H9 (cell line): ENCODE results near the gene S100A6. TPM values are rescaled to one million over a fixed set of nuclear protein-coding genes. Genes with fewer than 3 reads are reported as not detected.

Experiments used
- DNase-seq: peaks from one replicate; pipeline ENCODE4 v3.0.0-alpha.2; 2017
- H2AFZ ChIP-seq: one replicate; pipeline ENCODE4 v1.6.1; 2013; ENCODE audit warnings: mild to moderate bottlenecking, low read length, control low read depth, moderate library complexity
- H2AK5ac ChIP-seq: 2 replicates; pipeline ENCODE4 v1.6.1; 2013; ENCODE audit warnings: low read length, control low read depth, mixed read lengths; ENCODE audit not compliant: insufficient read length
- H2BK120ac ChIP-seq: one replicate; pipeline ENCODE4 v1.6.1; 2013; ENCODE audit warnings: low read depth, mild to moderate bottlenecking, low read length, control low read depth, inconsistent platforms; ENCODE audit not compliant: poor library complexity, severe bottlenecking
- H2BK12ac ChIP-seq: 2 replicates; pipeline ENCODE4 v1.6.1; 2013; ENCODE audit warnings: low read length, control low read depth, mixed read lengths, low read depth; ENCODE audit not compliant: insufficient read length
- H2BK15ac ChIP-seq: 2 replicates; pipeline ENCODE4 v1.6.1; 2013; ENCODE audit warnings: low read depth, low read length, control low read depth
- H2BK20ac ChIP-seq: one replicate; pipeline ENCODE4 v1.6.1; 2013; ENCODE audit warnings: low read depth, mild to moderate bottlenecking, low read length, control low read depth, inconsistent platforms; ENCODE audit not compliant: poor library complexity, severe bottlenecking
- H2BK5ac ChIP-seq: 2 replicates; pipeline ENCODE4 v1.6.1; 2013; ENCODE audit warnings: low read length, control low read depth, mixed read lengths; ENCODE audit not compliant: insufficient read length
- H3K14ac ChIP-seq: 2 replicates; pipeline ENCODE4 v1.6.1; 2013; ENCODE audit warnings: low read length, control low read depth; ENCODE audit not compliant: insufficient read depth
- H3K18ac ChIP-seq: 2 replicates; pipeline ENCODE4 v1.6.1; 2013; ENCODE audit warnings: low read depth, mild to moderate bottlenecking, mixed read lengths, low read length, control low read depth; ENCODE audit not compliant: insufficient read length
- H3K23ac ChIP-seq: 2 replicates; pipeline ENCODE4 v1.6.1; 2013; ENCODE audit warnings: low read length, control low read depth, mixed read lengths, low read depth; ENCODE audit not compliant: insufficient read length
- H3K23me2 ChIP-seq: 2 replicates; pipeline ENCODE4 v1.6.1; 2013; ENCODE audit warnings: low read depth, mild to moderate bottlenecking, mixed read lengths, low read length, control low read depth; ENCODE audit not compliant: insufficient read length, poor library complexity, severe bottlenecking
- H3K27ac ChIP-seq: 2 replicates; pipeline ENCODE4 v1.5.1; 2013; ENCODE audit warnings: low read length, control low read depth, mixed read lengths, low read depth; ENCODE audit not compliant: insufficient read length
- H3K27me3 ChIP-seq: 2 replicates; pipeline ENCODE4 v1.6.1; 2013; ENCODE audit warnings: low read length, control low read depth, inconsistent platforms; ENCODE audit not compliant: insufficient read depth
- H3K4ac ChIP-seq: 2 replicates; pipeline ENCODE4 v1.6.1; 2013; ENCODE audit warnings: low read depth, mild to moderate bottlenecking, control low read depth, inconsistent platforms, low read length, moderate library complexity
- H3K4me1 ChIP-seq: 2 replicates; pipeline ENCODE4 v1.6.1; 2013; ENCODE audit warnings: low read length, control low read depth, inconsistent platforms; ENCODE audit not compliant: insufficient read depth
- H3K4me2 ChIP-seq: 2 replicates; pipeline ENCODE4 v1.6.1; 2013; ENCODE audit warnings: low read length, control low read depth, mixed read lengths; ENCODE audit not compliant: insufficient read length, insufficient read depth
- H3K56ac ChIP-seq: 2 replicates; pipeline ENCODE4 v1.6.1; 2013; ENCODE audit warnings: low read depth, mild to moderate bottlenecking, mixed read lengths, low read length, control low read depth; ENCODE audit not compliant: insufficient read length
- H3K79me1 ChIP-seq: 2 replicates; pipeline ENCODE4 v1.6.1; 2013; ENCODE audit warnings: low read depth, mild to moderate bottlenecking, moderate library complexity, low read length, control low read depth, inconsistent platforms; ENCODE audit not compliant: insufficient read depth, poor library complexity, severe bottlenecking
- H3K79me2 ChIP-seq: 2 replicates; pipeline ENCODE4 v1.6.1; 2013; ENCODE audit warnings: low read length, control low read depth, inconsistent platforms; ENCODE audit not compliant: insufficient read depth
- H3K9ac ChIP-seq: 2 replicates; pipeline ENCODE4 v1.6.1; 2013; ENCODE audit warnings: low read length, control low read depth, mixed read lengths; ENCODE audit not compliant: insufficient read length; ENCODE audit errors: extremely low read depth
- H3K9me3 ChIP-seq: one replicate; pipeline ENCODE4 v1.6.1; 2013; ENCODE audit warnings: low read depth, low read length, inconsistent platforms; ENCODE audit not compliant: control insufficient read depth
- H3T11ph ChIP-seq: one replicate; pipeline ENCODE4 v1.6.1; 2013; ENCODE audit warnings: mild to moderate bottlenecking, low read length, control low read depth, inconsistent platforms
- H4K20me1 ChIP-seq: one replicate; pipeline ENCODE4 v1.6.1; 2013; ENCODE audit not compliant: control insufficient read depth, insufficient read length, insufficient read depth
- H4K5ac ChIP-seq: 2 replicates; pipeline ENCODE4 v1.6.1; 2013; ENCODE audit warnings: low read depth, mild to moderate bottlenecking, mixed read lengths, low read length, control low read depth; ENCODE audit not compliant: insufficient read length
- H4K8ac ChIP-seq: replicated peaks from 2 replicates; pipeline ENCODE4 v1.6.1; 2013; ENCODE audit warnings: low read length, control low read depth, mixed read lengths, low read depth; ENCODE audit not compliant: insufficient read length
- H4K91ac ChIP-seq: 2 replicates; pipeline ENCODE4 v1.6.1; 2013; ENCODE audit warnings: low read depth, mild to moderate bottlenecking, moderate library complexity, mixed read lengths, low read length, control low read depth; ENCODE audit not compliant: insufficient read length
- H3K27ac Mint-ChIP-seq, 3 experiments: 2 replicates in 2 of 3; 3 replicates in 1 of 3; pipeline ENCODE4 v1.8.0; 2020 to 2021; ENCODE audit warnings: mixed read lengths in 3 of 3, mild to moderate bottlenecking in 1 of 3, moderate library complexity in 1 of 3
- H3K27me3 Mint-ChIP-seq: 2 replicates; pipeline ENCODE4 v1.8.0; 2021; ENCODE audit warnings: low read depth, mild to moderate bottlenecking, moderate library complexity, mixed read lengths
- H3K36me3 Mint-ChIP-seq, 3 experiments: 2 replicates in 2 of 3; 3 replicates in 1 of 3; pipeline ENCODE4 v1.8.0; 2020 to 2021; ENCODE audit warnings: low read depth in 3 of 3, mixed read lengths in 3 of 3; ENCODE audit not compliant: insufficient read depth in 1 of 3
- H3K4me1 Mint-ChIP-seq, 2 experiments: 2 replicates each; pipeline ENCODE4 v1.8.0; 2020; ENCODE audit warnings: mixed read lengths in 2 of 2
- H3K4me3 Mint-ChIP-seq, 2 experiments: 2 replicates in 1 of 2; 3 replicates in 1 of 2; pipeline ENCODE4 v1.8.0; 2020 to 2021; ENCODE audit warnings: mild to moderate bottlenecking in 2 of 2, mixed read lengths in 2 of 2, moderate library complexity in 1 of 2
- H3K9me3 Mint-ChIP-seq, 2 experiments: 2 replicates in 1 of 2; 3 replicates in 1 of 2; pipeline ENCODE4 v1.8.0; 2020; ENCODE audit warnings: mild to moderate bottlenecking in 2 of 2, mixed read lengths in 2 of 2, moderate library complexity in 1 of 2
- CTCF ChIP-seq: fragments of 200-600 bp; sonication (generic); conservative IDR thresholded peaks from 3 replicates; pipeline ENCODE4 v1.8.0; 2021; ENCODE audit warnings: antibody characterized with exemption, mild to moderate bottlenecking
- WGBS: extraction: QIAGEN DNeasy Blood & Tissue Kit; methylation state at CpG from one replicate; pipeline ENCODE4 v1.1.7; 2013; ENCODE audit warnings: missing lambda C conversion rate, low lambda C conversion rate, mixed read lengths; ENCODE audit not compliant: insufficient read length; ENCODE audit errors: extremely low coverage; 5-methylcytosine and 5-hydroxymethylcytosine counted together
- total RNA-seq: library from RNA; stranded (reverse); gene quantifications from 2 replicates; pipeline ENCODE4 v1.2.1, GENCODE V29; 2021

The S100A6 gene
- total RNA-seq, 1 experiment from 2014 or later = not detected

GRCh38 chr1:153553096-153553495 is 17.3 kb upstream of the S100A6 start:
- Histone ChIP-seq H4K20me1 (no peaks in the 10 kb centered on the region), H3K79me1 (no peaks in the 10 kb centered on the region), H3K4ac (no peak overlapping the region), H3K27me3 (no peaks in the 10 kb centered on the region), H2BK5ac (no peak overlapping the region), H2BK20ac (no peak overlapping the region), H3T11ph (no peak overlapping the region), H2BK15ac (no peak overlapping the region), H3K18ac (no peak overlapping the region), H3K56ac (no peak overlapping the region), H2BK12ac (no peak overlapping the region), H2AK5ac (no peak overlapping the region), H2AFZ (no peak overlapping the region), H4K91ac (no peak overlapping the region), H3K14ac (no peak overlapping the region), H3K9ac (no peak overlapping the region), H3K4me2 (no peak overlapping the region), H4K5ac (no peak overlapping the region), H3K23ac (no peak overlapping the region), H2BK120ac (no peak overlapping the region), H3K27ac (no peak overlapping the region), H3K23me2 (no peaks in the 10 kb centered on the region), H3K4me1 (no peaks in the 10 kb centered on the region), H3K79me2 (no peaks in the 10 kb centered on the region), H3K9me3 (no peaks in the 10 kb centered on the region), H4K8ac (no peak overlapping the region)
- no peak overlapping the region for H3K4me3 Mint-ChIP-seq
- H3K4me1 Mint-ChIP-seq = peaks cover 23 to 35% of the 10 kb centered on the region in 2 experiments
- no peak for TF ChIP-seq CTCF
- DNase-seq = peak; percentile 20
- no CpG with 5 or more reads among the region's 12 CpGs for WGBS
- 0 out of 7 replicates have a peak overlapping the region, but pooled peaks of 2 of the 3 experiments have one; percentile 11 to 26 for H3K27ac Mint-ChIP-seq
- no peaks in the 10 kb centered on the region; the same call in 1 of the 2 replicates for H3K27me3 Mint-ChIP-seq
- no peaks in the 10 kb centered on the region for H3K36me3 Mint-ChIP-seq
- no peaks in the 10 kb centered on the region for H3K9me3 Mint-ChIP-seq
